Peyer's patch (tissue), 4 donors: ENCODE measurements around the gene IFT22.
"Not testable (repeated sequence)": the region's sequence is repeated elsewhere in the genome, so short reads cannot be mapped to it uniquely, and the experiment has no call there.

ENCODE experiments used
- CTCF ChIP-seq, 6 experiments: fragments of 450-650 bp in 4 of 6; fragments of 200-600 bp in 2 of 6; sonication (generic) in 1 of 6; IDR thresholded peaks; one replicate each; pipeline ENCODE4 v1.5.1; 2017 to 2019; ENCODE audit warnings: antibody characterized with exemption in 6 of 6, mild to moderate bottlenecking in 3 of 6, moderate library complexity in 1 of 6
- POLR2A ChIP-seq, 2 donors: fragments of 450-650 bp; IDR thresholded peaks; one replicate each; pipeline ENCODE4 v1.5.1; 2017; ENCODE audit warnings: antibody characterized with exemption in 2 of 2, mild to moderate bottlenecking in 2 of 2, moderate library complexity in 2 of 2

GRCh38 chr7:101293069-101294021 is 28.3 kb downstream of the IFT22 start:
- not testable (repeated sequence) for TF ChIP-seq CTCF, POLR2A (IDR thresholded peaks at IDR 0.05)
